Measurements from ENCODE around the gene NOVA2.

NOVA2 gene

GRCh38 chr19:45889210-45889885 is 84.3 kb downstream of the NOVA2 start:
- no peak for DNase-seq

DNA sequence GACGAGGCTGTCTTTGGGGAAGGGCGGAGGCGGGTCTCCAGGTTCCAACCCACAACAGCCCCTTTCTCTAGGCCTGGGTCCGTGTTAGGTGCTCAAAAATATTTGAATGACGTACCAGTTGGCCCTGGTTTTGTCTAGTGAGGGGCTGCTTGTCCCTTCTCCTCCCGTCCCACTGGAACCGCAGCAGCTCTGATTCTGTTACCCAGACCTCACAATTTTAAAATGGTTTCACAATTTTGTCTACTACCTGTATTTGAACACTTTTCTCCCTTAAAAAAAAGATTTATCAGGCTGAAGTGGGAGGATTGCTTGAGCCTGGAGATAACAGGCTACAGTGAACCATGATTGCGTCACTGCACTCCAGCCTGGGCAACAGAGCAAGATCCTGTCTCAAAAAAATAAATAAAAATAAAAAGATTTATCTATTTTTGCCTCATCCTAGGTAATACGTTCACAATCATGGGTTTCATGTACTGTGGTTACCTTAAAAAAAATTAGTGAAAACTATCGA is 86.4 kb downstream of the NOVA2 start:
- no peak for DNase-seq

- peak; percentile 84 for DNase-seq
Measured at GRCh38 chr19:45886427-45887199, 87.1 kb downstream of the NOVA2 start.

GRCh38 chr19:45885556-45886426 is 87.9 kb downstream of the NOVA2 start, which contains the start of gene IRF2BP1:
TSS of gene IRF2BP1 (minus strand) at chr19:45886141. CDS start at chr19:45885774, 367 bp downstream.
- peak; percentile 75 for DNase-seq

DNA sequence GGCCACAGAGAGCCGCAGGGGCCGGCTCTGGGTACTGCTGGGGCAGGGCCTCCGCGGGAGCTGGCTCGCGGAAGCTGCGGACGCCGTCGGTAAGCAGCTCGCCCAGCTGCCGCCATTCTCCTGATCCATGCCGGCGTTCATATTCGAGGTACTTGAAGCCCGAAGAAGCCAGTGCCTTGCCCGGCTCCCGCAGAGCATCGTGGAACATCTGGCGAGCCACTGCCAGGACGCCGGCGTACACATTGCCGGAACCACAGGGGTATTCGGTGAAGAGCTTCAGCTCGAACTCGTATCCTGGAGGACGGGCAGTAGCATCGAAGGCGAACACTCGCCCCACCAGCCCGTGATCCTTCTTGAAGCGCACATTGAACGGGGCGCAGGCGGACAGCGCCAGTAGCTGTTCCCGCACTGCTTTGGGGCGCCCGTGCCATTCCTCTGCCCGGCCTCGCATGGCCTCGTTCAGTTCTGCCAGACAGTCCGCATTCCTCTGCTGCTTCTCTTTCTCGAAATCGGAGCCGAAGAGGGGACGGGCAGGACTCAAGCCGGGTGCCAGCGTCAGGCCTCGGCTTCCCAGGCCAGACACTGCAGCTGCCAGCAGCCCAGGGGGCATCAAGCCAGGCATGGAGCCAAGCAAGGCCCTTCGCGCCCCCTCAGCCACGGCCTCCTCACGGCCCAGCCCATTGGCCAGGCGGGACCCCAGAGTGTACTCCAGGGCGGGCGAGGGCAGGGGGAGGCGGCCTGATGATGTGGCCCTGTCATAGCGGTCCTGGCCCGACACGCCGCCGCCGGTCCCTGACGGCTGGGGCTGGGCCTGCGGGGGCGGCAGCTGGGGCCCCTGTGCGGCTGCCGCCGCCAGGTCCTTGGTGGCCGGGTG is 88.7 kb downstream of the NOVA2 start:
- DNase-seq: no peak

GRCh38 chr19:45883881-45884681 is 89.6 kb downstream of the NOVA2 start:
- DNase-seq: no peak
